Measurements from ENCODE around the gene CRTC3.

CRTC3 gene

DNA sequence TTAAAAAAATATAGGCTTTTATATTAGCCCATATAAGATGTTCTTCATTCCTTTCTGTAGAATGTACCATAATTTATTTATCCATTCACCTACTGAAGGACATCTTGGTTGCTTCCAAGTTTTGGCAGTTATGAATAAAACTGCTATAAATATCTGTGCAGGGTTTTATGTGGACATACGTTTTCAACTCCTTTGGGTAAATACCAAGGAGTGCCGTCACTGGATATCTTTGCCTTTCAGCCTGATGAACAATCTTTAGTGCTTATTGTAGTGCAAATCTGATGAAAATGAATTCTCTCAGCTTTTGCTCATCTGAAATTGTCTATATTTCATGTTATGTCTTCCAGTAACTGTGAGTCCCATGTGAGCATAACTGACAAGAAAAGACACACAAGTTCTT, 160.9 kb downstream of the CRTC3 start:
- TF ChIP-seq, protein P1, sequence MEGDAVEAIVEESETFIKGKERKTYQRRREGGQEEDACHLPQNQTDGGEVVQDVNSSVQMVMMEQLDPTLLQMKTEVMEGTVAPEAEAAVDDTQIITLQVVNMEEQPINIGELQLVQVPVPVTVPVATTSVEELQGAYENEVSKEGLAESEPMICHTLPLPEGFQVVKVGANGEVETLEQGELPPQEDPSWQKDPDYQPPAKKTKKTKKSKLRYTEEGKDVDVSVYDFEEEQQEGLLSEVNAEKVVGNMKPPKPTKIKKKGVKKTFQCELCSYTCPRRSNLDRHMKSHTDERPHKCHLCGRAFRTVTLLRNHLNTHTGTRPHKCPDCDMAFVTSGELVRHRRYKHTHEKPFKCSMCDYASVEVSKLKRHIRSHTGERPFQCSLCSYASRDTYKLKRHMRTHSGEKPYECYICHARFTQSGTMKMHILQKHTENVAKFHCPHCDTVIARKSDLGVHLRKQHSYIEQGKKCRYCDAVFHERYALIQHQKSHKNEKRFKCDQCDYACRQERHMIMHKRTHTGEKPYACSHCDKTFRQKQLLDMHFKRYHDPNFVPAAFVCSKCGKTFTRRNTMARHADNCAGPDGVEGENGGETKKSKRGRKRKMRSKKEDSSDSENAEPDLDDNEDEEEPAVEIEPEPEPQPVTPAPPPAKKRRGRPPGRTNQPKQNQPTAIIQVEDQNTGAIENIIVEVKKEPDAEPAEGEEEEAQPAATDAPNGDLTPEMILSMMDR (IDR thresholded peaks at IDR 0.05), result no peak

DNA sequence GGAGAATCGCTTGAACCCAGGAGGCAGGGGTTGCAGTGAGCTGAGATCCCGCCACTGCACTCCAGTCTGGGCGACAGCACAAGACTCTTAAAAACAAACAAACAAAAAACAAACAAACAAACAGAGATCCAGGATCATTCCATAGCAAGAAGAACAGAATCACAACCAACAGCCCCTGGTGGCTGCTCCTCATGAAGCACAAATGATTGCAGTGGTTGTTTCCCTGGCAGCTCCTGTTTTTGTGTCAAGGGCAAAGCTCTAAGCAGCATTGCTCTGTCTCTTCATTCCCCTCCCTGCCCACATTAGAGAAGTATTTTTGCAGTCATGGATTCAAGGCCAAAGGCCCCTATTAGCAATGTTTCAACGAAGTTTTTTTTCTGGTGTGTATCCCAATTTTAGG, 161.6 kb downstream of the CRTC3 start:
- no peak overlapping the region for H3K9ac ChIP-seq
- H3K9me3 ChIP-seq (ENCODE audit: control insufficient read depth, low read length), result no peaks in the 10 kb centered on the region
- no peaks in the 10 kb centered on the region for H3K4me1 ChIP-seq
- TF ChIP-seq, protein P1 (IDR thresholded peaks at IDR 0.05), result no peak
- no peak overlapping the region for H2AFZ ChIP-seq
- H3K27ac ChIP-seq, result no peak overlapping the region
- H3K27me3 ChIP-seq (ENCODE audit: control insufficient read depth, insufficient read depth, low read length), result no peaks in the 10 kb centered on the region
- H3K36me3 ChIP-seq (ENCODE audit: control insufficient read depth, insufficient read depth, low read length), result no peaks in the 10 kb centered on the region
- H3K4me3 ChIP-seq (ENCODE audit: low read depth, low read length), result no peak overlapping the region
- H3K4me2 ChIP-seq (ENCODE audit: low read length), result no peak overlapping the region
- H3K79me2 ChIP-seq, result no peaks in the 10 kb centered on the region

More for the DNA sequence above, 160.9 kb downstream of the CRTC3 start:
- no peak overlapping the region for H3K4me2 ChIP-seq (ENCODE audit: low read length)
- H3K9me3 ChIP-seq (ENCODE audit: control insufficient read depth, low read length), result no peaks in the 10 kb centered on the region
- no peaks in the 10 kb centered on the region for H3K36me3 ChIP-seq (ENCODE audit: control insufficient read depth, insufficient read depth, low read length)
- H3K9ac ChIP-seq, result no peak overlapping the region
- H2AFZ ChIP-seq, result no peak overlapping the region
- no peaks in the 10 kb centered on the region for H3K79me2 ChIP-seq
- H3K4me3 ChIP-seq (ENCODE audit: low read depth, low read length), result no peak overlapping the region
- H3K27ac ChIP-seq, result no peak overlapping the region
- H3K27me3 ChIP-seq (ENCODE audit: control insufficient read depth, insufficient read depth, low read length), result no peaks in the 10 kb centered on the region
- no peaks in the 10 kb centered on the region for H3K4me1 ChIP-seq

DNA sequence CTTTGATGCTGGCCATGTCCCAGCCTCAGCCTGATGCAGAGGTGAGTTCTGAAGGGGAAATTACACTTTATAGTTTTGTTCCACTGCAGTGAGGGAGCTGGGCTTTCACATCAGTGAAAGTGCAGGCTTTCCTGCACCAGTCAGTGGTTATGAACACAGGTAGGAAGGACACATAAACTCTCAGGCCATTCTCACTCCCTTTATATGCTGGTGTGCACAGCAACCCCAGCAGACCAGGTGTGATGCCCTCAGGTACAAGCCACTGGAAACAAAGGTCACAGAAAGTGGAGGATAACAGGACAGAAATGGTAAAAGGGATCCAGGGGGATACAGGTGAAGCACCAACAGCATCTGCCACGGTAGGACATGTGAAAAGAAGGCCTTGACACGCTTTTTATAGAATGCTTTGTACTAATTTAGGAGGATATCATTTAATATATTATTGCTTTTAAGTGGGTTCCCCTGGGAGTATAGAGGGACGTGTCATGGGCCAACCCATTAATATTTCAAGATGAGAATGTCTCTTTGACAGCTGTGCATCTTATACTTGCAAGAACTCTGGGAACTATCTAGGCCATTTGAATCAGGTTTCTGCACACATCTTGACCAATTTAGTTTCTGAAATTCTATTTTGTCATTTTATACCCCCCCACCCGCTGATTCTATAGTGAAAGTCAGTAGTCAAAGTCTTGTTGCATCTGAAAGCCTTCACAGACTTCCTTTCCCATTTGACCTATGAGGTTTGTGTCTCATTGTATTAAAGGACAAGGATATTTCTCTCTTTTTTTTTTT, 162.5 kb downstream of the CRTC3 start:
- TF ChIP-seq, protein P1 (IDR thresholded peaks at IDR 0.05), result no peak

More for the DNA sequence above, 162.5 kb downstream of the CRTC3 start:
- Histone ChIP-seq H2AFZ (no peak overlapping the region), H3K27me3 (ENCODE audit: control insufficient read depth, insufficient read depth, low read length) (no peaks in the 10 kb centered on the region), H3K4me2 (ENCODE audit: low read length) (no peak overlapping the region), H3K27ac (no peak overlapping the region), H3K9me3 (ENCODE audit: control insufficient read depth, low read length) (no peaks in the 10 kb centered on the region), H3K36me3 (ENCODE audit: control insufficient read depth, insufficient read depth, low read length) (no peaks in the 10 kb centered on the region), H3K4me1 (no peaks in the 10 kb centered on the region), H3K9ac (no peak overlapping the region), H3K4me3 (ENCODE audit: low read depth, low read length) (no peak overlapping the region), H3K79me2 (no peaks in the 10 kb centered on the region)

All from parathyroid adenoma (tissue), 2 donors.